Measurements from ENCODE around the gene NCAPG2.

Gene NCAPG2

DNA sequence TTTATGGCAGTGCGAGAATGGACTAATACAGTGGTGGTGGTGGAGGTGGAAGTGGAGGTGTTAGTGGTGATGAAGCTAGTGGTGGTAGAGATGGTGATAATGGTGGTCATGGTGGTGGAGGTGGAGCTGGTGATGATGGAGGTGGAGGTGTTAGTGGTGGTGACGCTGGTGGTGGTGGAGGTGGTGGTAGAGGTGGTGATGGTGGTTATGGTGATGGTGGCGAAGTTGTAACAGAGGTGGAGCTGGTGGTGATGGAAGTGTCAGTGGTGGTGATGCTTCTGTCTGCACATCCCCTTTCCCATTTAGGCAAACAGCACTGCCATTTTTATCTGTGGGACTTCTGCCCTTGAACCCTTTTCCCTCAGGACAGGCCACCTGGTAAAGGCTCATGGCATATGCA is 109.5 kb downstream of the NCAPG2 start:
- no peak for DNase-seq (ENCODE audit: low read depth)

- DNase-seq (ENCODE audit: low read depth): no peak
These were observed 112.1 kb downstream of the NCAPG2 start for GRCh38 chr7:158592541-158592940.

GRCh38 chr7:158591944-158592343 is 112.7 kb downstream of the NCAPG2 start:
- no peak for DNase-seq (ENCODE audit: low read depth)

GRCh38 chr7:158590181-158590530 is 114.4 kb downstream of the NCAPG2 start:
- DNase-seq (ENCODE audit: low read depth): no peak

- DNase-seq (ENCODE audit: low read depth): no peak
These were observed 115.0 kb downstream of the NCAPG2 start for GRCh38 chr7:158589653-158590052.

DNA sequence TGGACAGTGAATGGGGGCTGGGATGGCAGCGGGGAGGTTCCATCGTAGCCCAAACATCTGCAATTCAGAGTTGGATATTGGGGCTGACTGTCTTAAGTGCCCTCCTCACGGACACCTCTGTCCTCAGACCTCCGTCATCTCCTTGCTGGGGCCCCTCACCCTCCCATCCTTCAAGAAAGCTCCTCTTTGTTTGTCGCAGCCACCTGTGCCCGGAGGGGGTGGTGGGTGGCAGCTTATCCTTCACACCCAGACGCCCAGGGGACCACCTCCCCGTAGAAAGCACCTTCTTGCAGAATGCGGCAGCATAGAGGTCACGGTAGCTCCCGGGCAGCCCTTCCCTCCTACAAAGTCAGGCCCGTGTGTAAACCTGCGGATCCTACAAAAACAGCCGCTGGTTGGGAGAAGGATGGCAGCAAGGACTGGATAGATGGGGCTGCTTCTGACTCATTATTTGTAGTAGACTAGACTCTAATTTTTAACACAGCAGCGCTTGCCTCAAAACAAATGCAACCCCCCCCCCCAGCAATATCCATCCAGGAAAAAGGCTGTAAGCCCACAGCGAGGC is 115.6 kb downstream of the NCAPG2 start:
- DNase-seq (ENCODE audit: low read depth): no peak

- DNase-seq (ENCODE audit: low read depth): no peak
These were observed 116.3 kb downstream of the NCAPG2 start for GRCh38 chr7:158588085-158588877.

- peak; percentile 40 for DNase-seq (ENCODE audit: low read depth)
These were observed 117.2 kb downstream of the NCAPG2 start, which contains the start of gene PTPRN2 for GRCh38 chr7:158587162-158588084. Gene PTPRN2, minus strand, starts transcription at chr7:158587823.

DNA sequence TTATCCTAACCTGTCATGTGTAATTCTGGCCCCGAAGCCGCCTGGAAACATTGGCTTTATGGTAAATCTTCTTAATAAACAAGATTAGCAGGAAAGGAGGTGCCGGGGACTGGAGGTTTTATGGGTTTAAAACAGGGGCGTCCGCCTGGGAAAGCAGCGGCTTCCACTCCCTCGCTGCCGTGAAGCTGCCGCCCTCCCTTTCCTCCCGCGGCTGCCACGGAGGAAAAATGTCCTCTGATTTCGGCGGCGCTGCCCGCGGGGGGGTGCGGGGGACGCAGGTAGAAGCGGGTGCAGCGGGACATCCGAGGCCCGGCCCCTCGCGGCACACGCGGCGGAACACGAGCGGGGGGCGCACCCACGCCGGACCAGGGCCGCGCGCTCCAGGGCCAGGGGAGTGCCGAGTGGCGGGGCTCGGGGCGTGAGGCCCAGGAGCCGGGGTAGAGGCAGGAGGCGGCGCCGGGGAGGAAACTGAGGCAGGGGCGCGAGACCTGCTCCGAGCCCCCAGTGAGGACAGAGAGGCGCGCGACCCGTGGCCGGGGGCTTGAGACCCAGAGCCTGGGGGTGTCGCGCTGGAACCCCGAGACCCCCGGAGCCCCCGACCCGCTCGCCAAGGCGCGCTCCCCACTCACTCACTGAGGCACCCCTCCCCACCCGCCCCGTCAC is 118.0 kb downstream of the NCAPG2 start:
- no peak for DNase-seq (ENCODE audit: low read depth)

- DNase-seq (ENCODE audit: low read depth): no peak
These were observed 118.7 kb downstream of the NCAPG2 start for GRCh38 chr7:158585721-158586498.

DNA sequence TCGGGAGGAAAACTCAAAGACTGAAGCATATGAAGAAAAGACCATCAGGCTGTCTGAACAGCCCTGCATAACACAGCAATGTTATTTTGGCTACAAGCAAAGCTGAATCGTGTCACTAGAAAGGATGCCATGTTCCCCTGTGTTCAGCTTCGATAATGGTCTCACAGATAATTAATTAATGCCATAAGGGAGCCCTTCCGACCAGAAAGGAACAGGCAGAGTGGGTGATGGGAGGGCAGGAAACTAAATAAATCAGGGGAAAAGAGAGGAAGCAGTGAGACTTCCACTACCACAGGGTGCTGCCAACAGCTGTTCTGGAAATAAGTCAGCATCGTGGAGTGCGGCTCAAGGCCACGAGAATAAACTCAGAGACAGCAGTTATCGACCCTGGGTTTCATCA is 120.2 kb downstream of the NCAPG2 start:
- DNase-seq (ENCODE audit: low read depth): no peak

GRCh38 chr7:158583810-158584209 is 120.8 kb downstream of the NCAPG2 start:
- no peak for DNase-seq (ENCODE audit: low read depth)

DNA sequence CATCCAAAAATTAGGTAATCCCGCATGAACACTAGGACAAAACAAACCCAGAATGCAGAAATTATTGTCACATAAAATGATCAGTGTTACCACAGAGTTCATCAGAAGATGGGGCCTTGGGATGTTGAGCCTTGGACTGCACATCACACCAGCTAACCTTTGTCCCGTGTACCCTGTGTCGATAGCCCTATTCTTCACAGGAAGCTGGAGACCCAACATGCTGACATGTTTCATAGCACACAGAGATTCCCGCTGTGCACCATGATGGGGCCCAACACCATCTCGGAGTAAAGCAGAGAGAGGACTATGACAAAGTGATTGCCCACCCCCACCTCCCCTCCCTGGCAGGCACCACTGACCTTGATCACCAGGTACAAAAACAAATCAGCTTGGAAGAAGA is 121.5 kb downstream of the NCAPG2 start:
- no peak for DNase-seq (ENCODE audit: low read depth)

DNA sequence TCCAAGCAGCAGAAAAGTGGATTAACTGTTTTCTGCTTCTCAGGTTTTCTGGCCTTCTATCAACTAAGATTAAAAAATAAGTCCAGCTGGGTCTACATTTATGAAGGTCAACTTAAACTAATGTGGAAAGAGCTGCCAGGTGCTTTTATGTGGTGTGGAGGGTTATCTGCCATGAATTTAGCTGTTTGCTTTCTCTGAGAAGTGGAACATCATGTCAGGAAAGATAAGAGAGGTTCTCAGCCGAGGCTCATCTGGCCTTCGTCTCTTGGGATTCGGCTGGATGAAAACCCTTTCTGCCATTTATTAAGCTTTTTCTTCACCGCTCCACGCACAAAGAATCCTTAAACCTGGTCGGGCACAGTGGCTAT is 122.5 kb downstream of the NCAPG2 start:
- DNase-seq (ENCODE audit: low read depth): no peak

DNA sequence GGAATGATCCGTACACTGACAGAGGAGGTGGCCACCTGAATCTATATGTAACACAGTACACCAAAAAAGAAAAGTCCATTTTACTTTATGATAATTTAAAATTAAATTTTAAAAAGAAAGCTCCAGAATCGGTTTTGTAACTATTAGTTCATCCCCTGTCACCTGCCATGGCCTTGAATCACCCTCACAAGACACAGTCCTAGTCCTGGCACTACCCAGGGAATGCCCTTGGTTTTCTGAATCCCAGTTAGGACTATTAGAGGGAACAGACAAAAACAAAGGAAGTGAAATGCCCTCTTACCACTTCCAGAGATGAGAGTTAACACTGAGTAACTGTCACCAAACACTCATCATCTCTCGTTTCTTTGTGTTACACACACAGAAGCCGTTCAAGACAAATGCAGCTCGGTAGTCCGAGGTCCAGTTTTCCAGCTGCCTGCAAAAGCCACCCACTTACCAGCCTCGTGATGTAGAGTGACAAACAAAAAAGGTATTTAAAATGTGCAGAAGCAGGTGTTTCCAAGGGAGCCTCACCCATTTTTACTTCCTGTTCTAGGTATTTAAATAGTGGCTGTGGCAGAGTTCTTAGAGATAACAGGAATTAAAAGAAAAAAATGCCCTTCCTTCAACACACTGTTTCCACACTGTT is 123.0 kb downstream of the NCAPG2 start:
- no peak for DNase-seq (ENCODE audit: low read depth)

All from stimulated activated CD8-positive, alpha-beta memory T cell treated with anti-CD3 and anti-CD28 coated beads, Interleukin-4, amount 100 ng/mL, for 24 hours (primary cell).